ENCODE data around the gene SLC25A29. TPM values are rescaled to one million over a fixed set of nuclear protein-coding genes. Genes with fewer than 3 reads are reported as not detected.
A peak's percentile ranks its signal among the peaks of the same experiment; 100 is the strongest.
"Not testable (repeated sequence)": the region's sequence is repeated elsewhere in the genome, so short reads cannot be mapped to it uniquely, and the experiment has no call there.

The SLC25A29 gene
- total RNA-seq, result 30.8 TPM

DNA sequence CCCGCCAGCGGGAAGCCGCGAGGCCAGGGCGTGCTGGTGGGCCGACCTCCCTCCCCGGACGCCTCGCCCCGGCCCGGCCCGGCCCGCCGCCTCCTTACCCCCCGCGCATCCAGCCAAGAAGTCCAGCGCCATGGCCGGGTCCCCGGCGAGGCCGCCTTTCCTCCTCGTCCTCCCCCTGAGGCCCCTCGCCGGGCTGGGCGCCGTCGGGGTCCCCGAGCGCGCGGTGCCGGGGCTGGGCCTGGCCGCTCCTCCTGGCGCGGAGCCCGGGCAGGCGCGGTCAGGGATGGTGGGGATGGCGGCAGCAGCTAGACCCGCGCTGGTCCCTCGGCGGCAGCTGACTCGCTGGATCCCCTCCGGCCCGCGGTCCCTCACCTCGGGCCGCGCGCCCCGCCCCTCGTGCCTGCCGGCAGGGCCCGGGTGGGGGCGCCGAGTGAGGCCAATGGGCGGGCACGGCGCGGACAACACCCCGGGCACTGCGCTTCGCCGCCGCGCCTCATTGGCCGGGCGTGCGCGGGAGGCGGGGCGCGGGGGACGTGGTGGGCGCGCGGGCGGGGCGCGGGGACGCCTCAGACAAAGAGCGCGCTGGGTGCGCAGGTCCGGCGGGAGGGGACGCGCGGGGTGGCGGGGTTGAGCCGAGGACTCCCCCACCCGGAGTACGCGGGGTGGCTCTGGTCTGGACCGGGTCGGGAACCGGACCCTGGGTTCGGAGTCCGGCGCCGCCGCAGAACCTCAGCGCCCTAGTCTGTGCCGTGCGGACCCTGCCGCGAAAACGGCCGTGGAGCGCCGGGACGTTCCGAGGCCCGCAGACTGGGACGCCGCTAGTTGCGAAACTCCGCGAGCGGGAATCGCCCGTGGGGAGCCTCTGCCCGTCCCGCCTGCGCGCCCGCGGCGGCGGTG, at the start of gene SLC25A29:
Gene SLC25A29 (minus strand): TSS at position 344 of the 897 bp plus-strand sequence. CDS start 212 bp downstream, at position 132.
- Histone ChIP-seq H3K4me1 (ENCODE audit: control insufficient read depth in 3 of 3, insufficient read depth in 3 of 3, low read length in 3 of 3) (peaks cover 20 to 34% (median 30%) of the 10 kb centered on the region in 3 donors), H3K9me3 (ENCODE audit: control insufficient read depth in 3 of 3, low read length in 3 of 3) (no peaks in the 10 kb centered on the region), H3K27me3 (ENCODE audit: control insufficient read depth in 3 of 3, insufficient read depth in 3 of 3, low read length in 3 of 3) (no peaks in the 10 kb centered on the region), H3K4me3 (ENCODE audit: low read length in 3 of 3) (peak within 1 kb of the TSS; percentile 82 to 86 (median 85)), H3K9ac (ENCODE audit: low read depth in 1 of 3, low read length in 3 of 3) (peak within 1 kb of the TSS; percentile 83 to 94 (median 88)), H3K36me3 (ENCODE audit: control insufficient read depth in 3 of 3, insufficient read depth in 3 of 3, low read length in 3 of 3) (no peaks in the 10 kb centered on the region), H3K27ac (ENCODE audit: low read depth, low read length) (peak within 1 kb of the TSS; percentile 82)

GRCh38 chr14:100350986-100351385, 44.7 kb upstream of the SLC25A29 start:
- Histone ChIP-seq H3K27me3 (ENCODE audit: control insufficient read depth in 3 of 3, insufficient read depth in 3 of 3, low read length in 3 of 3) (no peaks in the 10 kb centered on the region), H3K4me3 (ENCODE audit: low read length in 3 of 3) (no peak overlapping the region), H3K9ac (ENCODE audit: low read depth in 1 of 3, low read length in 3 of 3) (no peak overlapping the region), H3K4me1 (ENCODE audit: control insufficient read depth in 3 of 3, insufficient read depth in 3 of 3, low read length in 3 of 3) (no peaks in the 10 kb centered on the region), H3K36me3 (ENCODE audit: control insufficient read depth in 3 of 3, insufficient read depth in 3 of 3, low read length in 3 of 3) (peaks cover 50 to 64% (median 51%) of the 10 kb centered on the region in 3 donors), H3K27ac (ENCODE audit: low read depth, low read length) (no peak overlapping the region), H3K9me3 (ENCODE audit: control insufficient read depth in 3 of 3, low read length in 3 of 3) (no peaks in the 10 kb centered on the region)

GRCh38 chr14:100350276-100350926, 44.2 kb upstream of the SLC25A29 start:
- Histone ChIP-seq H3K36me3 (ENCODE audit: control insufficient read depth in 3 of 3, insufficient read depth in 3 of 3, low read length in 3 of 3) (peaks cover 50 to 62% (median 51%) of the 10 kb centered on the region in 3 donors), H3K27me3 (ENCODE audit: control insufficient read depth in 3 of 3, insufficient read depth in 3 of 3, low read length in 3 of 3) (no peaks in the 10 kb centered on the region), H3K4me1 (ENCODE audit: control insufficient read depth in 3 of 3, insufficient read depth in 3 of 3, low read length in 3 of 3) (no peaks in the 10 kb centered on the region), H3K9ac (ENCODE audit: low read depth in 1 of 3, low read length in 3 of 3) (no peak overlapping the region), H3K27ac (ENCODE audit: low read depth, low read length) (no peak overlapping the region), H3K9me3 (ENCODE audit: control insufficient read depth in 3 of 3, low read length in 3 of 3) (no peaks in the 10 kb centered on the region), H3K4me3 (ENCODE audit: low read length in 3 of 3) (no peak overlapping the region)

- H3K9ac ChIP-seq (ENCODE audit: low read depth in 1 of 3, low read length in 3 of 3), result no peak overlapping the region
- H3K36me3 ChIP-seq (ENCODE audit: control insufficient read depth in 3 of 3, insufficient read depth in 3 of 3, low read length in 3 of 3), result peaks cover 45 to 52% (median 46%) of the 10 kb centered on the region in 3 donors
- H3K9me3 ChIP-seq (ENCODE audit: control insufficient read depth in 3 of 3, low read length in 3 of 3), result no peaks in the 10 kb centered on the region
- no peaks in the 10 kb centered on the region for H3K4me1 ChIP-seq (ENCODE audit: control insufficient read depth in 3 of 3, insufficient read depth in 3 of 3, low read length in 3 of 3)
- no peaks in the 10 kb centered on the region for H3K27me3 ChIP-seq (ENCODE audit: control insufficient read depth in 3 of 3, insufficient read depth in 3 of 3, low read length in 3 of 3)
- H3K4me3 ChIP-seq (ENCODE audit: low read length in 3 of 3), result no peak overlapping the region
- H3K27ac ChIP-seq (ENCODE audit: low read depth, low read length), result no peak overlapping the region
Observed at GRCh38 chr14:100348784-100349685, 42.8 kb upstream of the SLC25A29 start.

DNA sequence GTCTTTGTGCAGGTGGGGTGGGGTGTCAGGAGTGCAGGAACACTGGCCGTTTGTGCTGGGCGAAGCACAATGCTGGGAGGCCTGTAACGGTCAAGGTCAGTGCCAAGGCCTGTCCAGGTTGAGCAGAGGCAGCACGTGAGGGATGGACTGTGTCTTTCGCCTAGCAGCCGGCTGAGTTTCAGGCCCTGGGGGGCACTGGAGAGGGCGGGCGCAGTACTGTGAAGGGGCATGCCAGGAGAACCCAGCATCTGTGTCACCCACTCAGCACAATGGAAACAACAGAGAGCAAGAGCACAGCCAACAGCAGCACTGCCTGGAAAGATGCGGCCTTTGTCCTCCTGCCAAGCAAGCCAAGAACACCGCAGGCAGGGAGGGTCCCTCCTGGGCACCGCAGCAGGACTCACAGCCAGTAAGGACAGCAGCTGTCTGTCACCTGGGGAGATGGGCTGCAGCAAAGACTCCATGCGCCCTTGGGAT, 42.0 kb upstream of the SLC25A29 start:
- no peak overlapping the region for H3K9ac ChIP-seq (ENCODE audit: low read depth in 1 of 3, low read length in 3 of 3)
- H3K4me3 ChIP-seq (ENCODE audit: low read length in 3 of 3), result no peak overlapping the region
- H3K36me3 ChIP-seq (ENCODE audit: control insufficient read depth in 3 of 3, insufficient read depth in 3 of 3, low read length in 3 of 3), result peaks cover 37 to 45% (median 39%) of the 10 kb centered on the region in 3 donors
- no peaks in the 10 kb centered on the region for H3K9me3 ChIP-seq (ENCODE audit: control insufficient read depth in 3 of 3, low read length in 3 of 3)
- no peaks in the 10 kb centered on the region for H3K4me1 ChIP-seq (ENCODE audit: control insufficient read depth in 3 of 3, insufficient read depth in 3 of 3, low read length in 3 of 3)
- H3K27ac ChIP-seq (ENCODE audit: low read depth, low read length), result no peak overlapping the region
- no peaks in the 10 kb centered on the region for H3K27me3 ChIP-seq (ENCODE audit: control insufficient read depth in 3 of 3, insufficient read depth in 3 of 3, low read length in 3 of 3)

- no peaks in the 10 kb centered on the region for H3K27me3 ChIP-seq (ENCODE audit: control insufficient read depth in 3 of 3, insufficient read depth in 3 of 3, low read length in 3 of 3)
- peaks cover 7 to 9% (median 8%) of the 10 kb centered on the region in 3 donors for H3K4me1 ChIP-seq (ENCODE audit: control insufficient read depth in 3 of 3, insufficient read depth in 3 of 3, low read length in 3 of 3)
- no peak overlapping the region for H3K27ac ChIP-seq (ENCODE audit: low read depth, low read length)
- H3K36me3 ChIP-seq (ENCODE audit: control insufficient read depth in 3 of 3, insufficient read depth in 3 of 3, low read length in 3 of 3), result peaks cover 30 to 42% (median 38%) of the 10 kb centered on the region in 3 donors
- no peak overlapping the region for H3K9ac ChIP-seq (ENCODE audit: low read depth in 1 of 3, low read length in 3 of 3)
- H3K4me3 ChIP-seq (ENCODE audit: low read length in 3 of 3), result no peak overlapping the region
- no peaks in the 10 kb centered on the region for H3K9me3 ChIP-seq (ENCODE audit: control insufficient read depth in 3 of 3, low read length in 3 of 3)
Observed at GRCh38 chr14:100346306-100347091, 40.3 kb upstream of the SLC25A29 start.

DNA sequence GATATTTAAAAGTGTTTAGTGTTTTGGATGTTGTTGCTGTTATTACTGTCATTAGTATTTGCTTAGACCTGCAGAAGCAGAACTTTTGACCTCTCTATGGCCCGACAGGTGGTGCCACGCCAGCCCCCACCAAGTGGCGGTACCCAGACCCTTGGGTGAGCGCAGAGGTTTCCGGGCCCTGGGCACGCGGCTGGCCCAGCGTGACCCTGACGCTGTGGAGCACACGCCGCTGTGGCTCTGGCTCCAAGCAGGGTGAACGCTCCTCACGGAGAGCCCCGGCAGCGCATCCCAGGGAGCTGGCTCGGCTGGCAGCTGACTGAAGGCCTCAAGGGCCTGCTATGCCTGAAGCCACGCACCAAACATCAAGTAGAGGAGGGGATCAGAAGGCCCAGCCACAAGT, 39.5 kb upstream of the SLC25A29 start:
- H3K27ac ChIP-seq (ENCODE audit: low read depth, low read length), result no peak overlapping the region
- H3K9me3 ChIP-seq (ENCODE audit: control insufficient read depth in 3 of 3, low read length in 3 of 3), result no peaks in the 10 kb centered on the region
- H3K36me3 ChIP-seq (ENCODE audit: control insufficient read depth in 3 of 3, insufficient read depth in 3 of 3, low read length in 3 of 3), result peaks cover 23 to 39% (median 36%) of the 10 kb centered on the region in 3 donors
- no peaks in the 10 kb centered on the region for H3K27me3 ChIP-seq (ENCODE audit: control insufficient read depth in 3 of 3, insufficient read depth in 3 of 3, low read length in 3 of 3)
- H3K9ac ChIP-seq (ENCODE audit: low read depth in 1 of 3, low read length in 3 of 3), result no peak overlapping the region
- no peak overlapping the region for H3K4me3 ChIP-seq (ENCODE audit: low read length in 3 of 3)
- peaks cover 7 to 16% (median 12%) of the 10 kb centered on the region in 3 donors for H3K4me1 ChIP-seq (ENCODE audit: control insufficient read depth in 3 of 3, insufficient read depth in 3 of 3, low read length in 3 of 3)

DNA sequence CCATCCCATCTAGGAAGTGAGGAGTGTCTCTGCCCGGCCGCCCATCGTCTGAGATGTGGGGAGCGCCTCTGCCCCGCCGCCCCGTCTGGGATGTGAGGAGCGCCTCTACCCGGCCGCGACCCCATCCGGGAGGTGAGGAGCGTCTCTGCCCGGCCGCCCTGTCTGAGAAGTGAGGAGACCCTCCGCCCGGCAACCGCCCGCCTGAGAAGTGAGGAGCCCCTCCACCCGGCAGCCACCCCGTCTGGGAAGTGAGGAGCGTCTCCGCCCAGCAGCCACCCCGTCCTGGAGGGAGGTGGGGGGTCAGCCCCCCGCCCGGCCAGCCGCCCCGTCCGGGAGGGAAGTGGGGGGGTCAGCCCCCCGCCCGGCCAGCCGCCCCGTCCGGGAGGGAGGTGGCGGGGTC, 38.4 kb upstream of the SLC25A29 start:
- not testable (repeated sequence) for H3K4me3 ChIP-seq (ENCODE audit: low read length in 3 of 3); H3K9me3 ChIP-seq (ENCODE audit: control insufficient read depth in 3 of 3, low read length in 3 of 3); H3K27ac ChIP-seq (ENCODE audit: low read depth, low read length); H3K9ac ChIP-seq (ENCODE audit: low read depth in 1 of 3, low read length in 3 of 3); H3K27me3 ChIP-seq (ENCODE audit: control insufficient read depth in 3 of 3, insufficient read depth in 3 of 3, low read length in 3 of 3)
- Histone ChIP-seq H3K4me1 (ENCODE audit: control insufficient read depth in 3 of 3, insufficient read depth in 3 of 3, low read length in 3 of 3) (peaks cover 7 to 20% (median 16%) of the 10 kb centered on the region in 3 donors), H3K36me3 (ENCODE audit: control insufficient read depth in 3 of 3, insufficient read depth in 3 of 3, low read length in 3 of 3) (peaks cover 24 to 43% (median 36%) of the 10 kb centered on the region in 3 donors)

- H3K9me3 ChIP-seq (ENCODE audit: control insufficient read depth in 3 of 3, low read length in 3 of 3); H3K27me3 ChIP-seq (ENCODE audit: control insufficient read depth in 3 of 3, insufficient read depth in 3 of 3, low read length in 3 of 3); H3K4me3 ChIP-seq (ENCODE audit: low read length in 3 of 3); H3K27ac ChIP-seq (ENCODE audit: low read depth, low read length); H3K9ac ChIP-seq (ENCODE audit: low read depth in 1 of 3, low read length in 3 of 3): not testable (repeated sequence)
- peaks cover 7 to 20% (median 16%) of the 10 kb centered on the region in 3 donors for H3K4me1 ChIP-seq (ENCODE audit: control insufficient read depth in 3 of 3, insufficient read depth in 3 of 3, low read length in 3 of 3)
- peaks cover 15 to 28% (median 25%) of the 10 kb centered on the region in 3 donors for H3K36me3 ChIP-seq (ENCODE audit: control insufficient read depth in 3 of 3, insufficient read depth in 3 of 3, low read length in 3 of 3)
Observed at GRCh38 chr14:100342826-100343225, 36.6 kb upstream of the SLC25A29 start.
